Measurements from ENCODE around the gene DNAJC10. TPM values are rescaled to one million over a fixed set of nuclear protein-coding genes. Genes with fewer than 3 reads are reported as not detected.

Gene DNAJC10
- total RNA-seq, 1 experiment from 2014 or later = 160 TPM

DNA sequence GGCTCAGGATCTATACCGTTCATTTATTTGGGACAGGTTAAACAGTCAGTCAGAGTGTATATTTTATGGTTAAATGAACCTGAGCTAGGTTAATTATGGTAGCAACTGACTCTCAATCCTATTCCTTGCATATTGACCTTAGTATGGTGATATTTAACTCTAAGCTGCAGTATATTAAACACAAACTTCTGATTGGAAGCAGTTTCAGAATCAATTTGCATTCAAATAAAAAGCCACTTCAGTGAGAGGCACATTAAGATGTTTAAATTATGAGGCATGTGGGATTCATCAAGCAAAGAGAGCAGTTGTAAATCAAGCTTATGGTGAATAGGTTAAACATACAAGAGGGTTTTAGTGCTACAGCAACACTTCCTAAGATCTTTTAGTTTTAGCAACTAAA is 110.0 kb downstream of the DNAJC10 start:
- Histone ChIP-seq H3F3A (ENCODE audit: insufficient read depth, low read depth) (no peaks in the 10 kb centered on the region), H3K27me3 (ENCODE audit: insufficient read depth, low read depth) (no peaks in the 10 kb centered on the region), H3K4me3 (no peak overlapping the region), H3K9me3 (ENCODE audit: insufficient read depth, low read depth) (no peaks in the 10 kb centered on the region), H3K27ac (no peak overlapping the region), H3K9me2 (ENCODE audit: insufficient read depth) (no peaks in the 10 kb centered on the region), H3K4me2 (no peak overlapping the region), H4K20me1 (ENCODE audit: insufficient read depth) (no peaks in the 10 kb centered on the region), H3K79me2 (ENCODE audit: low read depth) (no peaks in the 10 kb centered on the region), H2AFZ (no peak overlapping the region), H3K36me3 (ENCODE audit: low read depth) (no peaks in the 10 kb centered on the region), H3K4me1 (replicated peaks; ENCODE audit: insufficient read depth) (no peaks in the 10 kb centered on the region)
- TF ChIP-seq EZH2 (IDR thresholded peaks at IDR 0.05; ENCODE audit: low read depth) = no peak
- no peak for TF ChIP-seq CTCF (conservative IDR thresholded peaks at IDR 0.05)
- CTCF ChIA-PET = interaction anchor here (0.7 kb wide), 1 partner anchor 18 kb away, joined by 3 read pairs; no protein-coding TSS in a partner anchor
- no TSS peak for BruUV-seq (replicated peaks)
- intact Hi-C loops (cut with micrococcal nuclease; ENCODE audit: unreplicated experiment) = no loop called here
- no peak for DNase-seq
- POLR2A ChIA-PET (ENCODE audit: unreplicated experiment) = interaction anchor here (0.6 to 0.7 kb wide), 2 partner anchors 20 to 253 kb away, joined by 4 to 30 read pairs; partner anchors contain the start of gene DUSP19

DNA sequence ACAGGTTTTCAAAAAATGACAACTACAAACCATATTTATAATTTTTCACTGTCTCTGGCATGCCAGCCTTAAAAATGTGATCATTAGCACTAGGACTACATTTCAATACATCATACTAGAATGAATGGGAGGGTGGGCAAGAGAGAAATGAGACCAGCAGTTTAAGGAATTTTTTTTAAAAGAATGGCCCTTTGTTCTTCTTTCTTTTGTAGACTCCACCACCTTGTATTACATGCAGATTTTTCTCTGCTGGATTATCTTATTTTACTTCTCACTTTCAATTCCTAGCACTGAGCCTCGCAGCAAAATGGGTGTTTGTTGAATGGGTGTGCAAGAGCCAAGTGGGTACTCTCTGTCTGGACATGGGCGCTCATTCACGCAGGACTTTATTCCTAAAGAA is 110.4 kb downstream of the DNAJC10 start:
- Histone ChIP-seq H3K9me2 (ENCODE audit: insufficient read depth) (no peaks in the 10 kb centered on the region), H3K4me1 (replicated peaks; ENCODE audit: insufficient read depth) (no peaks in the 10 kb centered on the region), H3K27me3 (ENCODE audit: insufficient read depth, low read depth) (no peaks in the 10 kb centered on the region), H3K36me3 (ENCODE audit: low read depth) (no peaks in the 10 kb centered on the region), H3K27ac (no peak overlapping the region), H3K79me2 (ENCODE audit: low read depth) (no peaks in the 10 kb centered on the region), H3K4me2 (no peak overlapping the region), H3F3A (ENCODE audit: insufficient read depth, low read depth) (no peaks in the 10 kb centered on the region), H2AFZ (no peak overlapping the region; the same call in 1 of the 2 replicates), H3K4me3 (no peak overlapping the region), H4K20me1 (ENCODE audit: insufficient read depth) (no peaks in the 10 kb centered on the region), H3K9me3 (ENCODE audit: insufficient read depth, low read depth) (no peaks in the 10 kb centered on the region)
- POLR2A ChIA-PET (ENCODE audit: unreplicated experiment) = interaction anchor here (0.6 kb wide), 1 partner anchor 19 kb away, joined by 4 read pairs; no protein-coding TSS in a partner anchor
- no TSS peak for BruUV-seq (replicated peaks)
- CTCF ChIA-PET = no interaction called here
- no peak for TF ChIP-seq CTCF (conservative IDR thresholded peaks at IDR 0.05)
- no peak for TF ChIP-seq EZH2 (IDR thresholded peaks at IDR 0.05; ENCODE audit: low read depth)
- no peak for DNase-seq
- intact Hi-C loops (cut with micrococcal nuclease; ENCODE audit: unreplicated experiment) = no loop called here

GRCh38 chr2:182827182-182827879 is 111.3 kb downstream of the DNAJC10 start:
- no peaks in the 10 kb centered on the region for H3K9me2 ChIP-seq (ENCODE audit: insufficient read depth)
- intact Hi-C loops (cut with micrococcal nuclease; ENCODE audit: unreplicated experiment) = no loop called here
- H3K4me2 ChIP-seq = no peak overlapping the region
- no peaks in the 10 kb centered on the region for H3K27me3 ChIP-seq (ENCODE audit: insufficient read depth, low read depth)
- TF ChIP-seq CTCF (conservative IDR thresholded peaks at IDR 0.05) (no peak), EZH2 (IDR thresholded peaks at IDR 0.05; ENCODE audit: low read depth) (no peak)
- H3K4me3 ChIP-seq = no peak overlapping the region
- CTCF ChIA-PET = no interaction called here
- H2AFZ ChIP-seq = no peak overlapping the region; the same call in 1 of the 2 replicates
- H3K79me2 ChIP-seq (ENCODE audit: low read depth) = no peaks in the 10 kb centered on the region
- H3K36me3 ChIP-seq (ENCODE audit: low read depth) = no peaks in the 10 kb centered on the region
- H3K27ac ChIP-seq = no peak overlapping the region
- H3F3A ChIP-seq (ENCODE audit: insufficient read depth, low read depth) = no peaks in the 10 kb centered on the region
- DNase-seq = no peak
- BruUV-seq (replicated peaks) = no TSS peak
- H3K9me3 ChIP-seq (ENCODE audit: insufficient read depth, low read depth) = no peaks in the 10 kb centered on the region
- POLR2A ChIA-PET (ENCODE audit: unreplicated experiment) = no interaction called here
- no peaks in the 10 kb centered on the region for H3K4me1 ChIP-seq (replicated peaks; ENCODE audit: insufficient read depth)
- H4K20me1 ChIP-seq (ENCODE audit: insufficient read depth) = no peaks in the 10 kb centered on the region
